GM20000 (cell line): ENCODE data around the gene MORC1.

Experiments
- DNase-seq: peaks from one replicate; pipeline ENCODE4 v3.0.0; 2012; ENCODE audit warnings: low spot score
- TF ChIP-seq, protein P1 (sequence below): IDR thresholded peaks from 2 replicates; pipeline ENCODE4 v1.5.1; 2012; ENCODE audit warnings: mild to moderate bottlenecking, control low read depth; ENCODE audit errors: extremely low read depth, missing control alignments

MORC1 gene

GRCh38 chr3:108998436-108998835, 119.5 kb downstream of the MORC1 start:
- TF ChIP-seq, protein P1, sequence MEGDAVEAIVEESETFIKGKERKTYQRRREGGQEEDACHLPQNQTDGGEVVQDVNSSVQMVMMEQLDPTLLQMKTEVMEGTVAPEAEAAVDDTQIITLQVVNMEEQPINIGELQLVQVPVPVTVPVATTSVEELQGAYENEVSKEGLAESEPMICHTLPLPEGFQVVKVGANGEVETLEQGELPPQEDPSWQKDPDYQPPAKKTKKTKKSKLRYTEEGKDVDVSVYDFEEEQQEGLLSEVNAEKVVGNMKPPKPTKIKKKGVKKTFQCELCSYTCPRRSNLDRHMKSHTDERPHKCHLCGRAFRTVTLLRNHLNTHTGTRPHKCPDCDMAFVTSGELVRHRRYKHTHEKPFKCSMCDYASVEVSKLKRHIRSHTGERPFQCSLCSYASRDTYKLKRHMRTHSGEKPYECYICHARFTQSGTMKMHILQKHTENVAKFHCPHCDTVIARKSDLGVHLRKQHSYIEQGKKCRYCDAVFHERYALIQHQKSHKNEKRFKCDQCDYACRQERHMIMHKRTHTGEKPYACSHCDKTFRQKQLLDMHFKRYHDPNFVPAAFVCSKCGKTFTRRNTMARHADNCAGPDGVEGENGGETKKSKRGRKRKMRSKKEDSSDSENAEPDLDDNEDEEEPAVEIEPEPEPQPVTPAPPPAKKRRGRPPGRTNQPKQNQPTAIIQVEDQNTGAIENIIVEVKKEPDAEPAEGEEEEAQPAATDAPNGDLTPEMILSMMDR = no peak
- no peak for DNase-seq

GRCh38 chr3:108985844-108986243, 132.1 kb downstream of the MORC1 start:
- DNase-seq = no peak
- TF ChIP-seq, protein P1 = no peak

DNA sequence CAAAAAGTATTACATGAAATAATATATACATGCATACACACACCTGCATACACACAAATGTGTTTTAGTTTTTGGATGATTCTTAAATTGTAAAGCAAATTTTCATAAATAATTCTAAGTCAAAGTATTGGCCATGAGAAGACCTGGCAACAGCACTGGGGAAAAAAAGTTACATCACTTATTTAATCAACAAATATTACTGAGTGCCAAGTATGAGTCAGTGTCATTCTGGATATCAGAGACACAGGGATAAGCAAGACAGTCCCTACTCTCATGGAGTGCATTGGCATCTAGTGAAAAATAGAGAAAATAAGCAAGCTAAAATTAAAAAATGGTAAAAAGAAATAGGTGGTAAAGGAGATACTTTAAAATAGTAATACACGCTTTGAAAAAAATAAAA, 134.9 kb downstream of the MORC1 start:
- TF ChIP-seq, protein P1 = no peak
- no peak for DNase-seq

DNA sequence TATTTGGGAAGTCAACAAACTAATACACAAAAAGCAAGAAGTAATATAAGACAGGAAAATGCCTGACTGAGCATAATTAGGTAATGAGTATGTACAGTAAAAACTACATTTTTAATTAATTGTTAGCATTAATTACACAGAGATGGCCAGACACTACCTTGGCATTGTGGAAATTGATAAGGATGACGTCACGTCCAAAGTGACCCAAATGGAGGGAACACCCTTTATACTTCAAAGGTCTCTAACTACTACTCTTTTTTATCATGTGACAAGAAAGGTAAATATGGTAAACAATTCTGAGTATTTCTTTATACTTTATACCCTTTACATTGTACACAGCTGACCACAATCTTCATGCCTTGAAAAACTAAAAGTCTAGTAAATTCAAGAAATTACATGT, 141.9 kb downstream of the MORC1 start:
- no peak for DNase-seq
- TF ChIP-seq, protein P1 = no peak

GRCh38 chr3:108973019-108973418, 144.9 kb downstream of the MORC1 start:
- TF ChIP-seq, protein P1 = no peak
- DNase-seq = no peak

GRCh38 chr3:108972482-108972881, 145.5 kb downstream of the MORC1 start:
- TF ChIP-seq, protein P1 = no peak

GRCh38 chr3:108970561-108970960, 147.4 kb downstream of the MORC1 start:
- TF ChIP-seq, protein P1 = no peak
- DNase-seq = no peak

More at GRCh38 chr3:108972482-108972881, 145.5 kb downstream of the MORC1 start:
- no peak for DNase-seq
